NCI-H2081 (cell line): ENCODE data around the gene STAT4.
A peak's percentile ranks its signal among the peaks of the same experiment; 100 is the strongest.

Experiments
- DNase-seq, 2 experiments: peaks; one replicate each; lab custom pipeline; 2025; lab: John Stamatoyannopoulos, UW

The STAT4 gene

GRCh38 chr2:190994148-190994547 is 156.6 kb downstream of the STAT4 start:
- DNase-seq: no peak

- no peak for DNase-seq
Observed at GRCh38 chr2:190993292-190993643, 157.5 kb downstream of the STAT4 start.

- DNase-seq: no peak
Observed at GRCh38 chr2:190990132-190990531, 160.7 kb downstream of the STAT4 start.

- no peak for DNase-seq
Observed at GRCh38 chr2:190988910-190989309, 161.9 kb downstream of the STAT4 start.

GRCh38 chr2:190987938-190988337 is 162.9 kb downstream of the STAT4 start:
- no peak for DNase-seq

- DNase-seq: no peak
Observed at GRCh38 chr2:190987116-190987515, 163.7 kb downstream of the STAT4 start.

GRCh38 chr2:190986221-190986953 is 164.4 kb downstream of the STAT4 start:
- DNase-seq: peak in 1 of 2 experiments; percentile 29

GRCh38 chr2:190984595-190984994 is 166.2 kb downstream of the STAT4 start:
- no peak for DNase-seq

- DNase-seq: no peak
Observed at GRCh38 chr2:190982262-190983034, 168.3 kb downstream of the STAT4 start.

GRCh38 chr2:190981733-190982132 is 169.1 kb downstream of the STAT4 start:
- no peak for DNase-seq

GRCh38 chr2:190981333-190981732 is 169.5 kb downstream of the STAT4 start:
- no peak for DNase-seq

GRCh38 chr2:190980630-190981209 is 170.1 kb downstream of the STAT4 start:
- peak; percentile 63 to 88 for DNase-seq

GRCh38 chr2:190979906-190980629 is 170.7 kb downstream of the STAT4 start:
- peak; percentile 63 to 88 for DNase-seq
